NCI-H1417 treated with DMSO at 0.1 percent for 48 hours (cell line): ENCODE data around the gene IL19.
"Not testable (repeated sequence)": the region's sequence is repeated elsewhere in the genome, so short reads cannot be mapped to it uniquely, and the experiment has no call there.

Experiments used
- DNase-seq: peaks from one replicate; lab custom pipeline; 2025; lab: John Stamatoyannopoulos, UW

Gene IL19

DNA sequence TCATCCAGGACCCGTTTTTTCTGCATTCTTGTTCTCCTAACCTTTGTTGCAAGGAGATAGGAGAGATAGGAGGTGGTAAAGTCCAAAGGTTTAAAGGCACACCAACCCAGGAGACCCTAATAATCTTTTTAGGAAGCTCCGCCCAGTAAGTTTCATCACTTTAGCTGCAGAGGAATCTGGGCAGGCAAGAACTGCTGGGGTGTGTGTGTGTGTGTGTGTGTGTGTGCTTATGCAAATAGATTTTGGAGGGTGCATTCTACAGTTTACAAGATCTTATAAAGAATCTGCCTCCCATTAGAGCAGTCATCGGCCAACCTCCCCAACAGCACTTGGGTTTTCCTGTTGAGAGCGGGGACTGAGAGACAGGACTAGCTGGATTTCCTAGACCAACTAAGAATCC, 5.7 kb downstream of the IL19 start:
- DNase-seq: no peak

DNA sequence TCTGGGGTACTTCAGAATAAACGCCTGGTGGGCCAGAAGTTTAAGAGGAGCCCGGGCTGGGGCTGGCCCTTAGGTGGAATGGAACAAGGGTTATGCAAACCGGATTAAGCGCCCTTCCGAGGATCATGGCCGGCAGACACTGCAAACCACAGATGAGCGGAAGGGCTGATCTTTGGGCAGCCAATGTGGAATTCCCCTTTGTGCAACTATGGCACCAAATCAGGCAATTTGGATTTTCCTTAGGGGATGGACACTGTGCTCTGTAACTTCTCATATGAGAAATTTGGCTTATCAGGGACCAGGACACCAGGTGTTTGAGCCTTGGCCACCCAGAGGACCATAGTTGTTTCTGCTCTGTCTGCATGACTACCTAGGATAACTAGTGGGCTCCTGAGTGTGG, 7.5 kb downstream of the IL19 start:
- DNase-seq: no peak

GRCh38 chr1:206778911-206779310, 8.3 kb downstream of the IL19 start:
- DNase-seq: not testable (repeated sequence)

DNA sequence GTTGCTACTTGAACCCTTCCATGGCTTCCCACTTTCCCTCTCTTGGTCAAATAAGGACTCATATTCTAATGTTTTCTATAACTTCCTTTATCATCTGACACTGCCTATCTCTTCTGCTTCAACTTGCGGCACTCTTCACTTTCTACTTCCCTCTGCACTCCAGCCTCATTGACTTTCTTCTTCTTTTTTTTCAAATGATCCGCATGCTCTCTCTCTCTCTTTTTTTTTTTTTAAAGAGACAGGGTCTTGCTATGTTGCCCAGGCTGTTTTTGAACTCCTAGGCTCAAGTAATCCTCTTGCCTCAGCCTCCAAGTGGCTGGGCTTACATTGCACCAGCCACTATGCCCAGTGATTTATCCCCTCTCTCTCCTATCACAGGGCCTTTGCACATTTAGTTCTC, 9.1 kb downstream of the IL19 start:
- DNase-seq: no peak

DNA sequence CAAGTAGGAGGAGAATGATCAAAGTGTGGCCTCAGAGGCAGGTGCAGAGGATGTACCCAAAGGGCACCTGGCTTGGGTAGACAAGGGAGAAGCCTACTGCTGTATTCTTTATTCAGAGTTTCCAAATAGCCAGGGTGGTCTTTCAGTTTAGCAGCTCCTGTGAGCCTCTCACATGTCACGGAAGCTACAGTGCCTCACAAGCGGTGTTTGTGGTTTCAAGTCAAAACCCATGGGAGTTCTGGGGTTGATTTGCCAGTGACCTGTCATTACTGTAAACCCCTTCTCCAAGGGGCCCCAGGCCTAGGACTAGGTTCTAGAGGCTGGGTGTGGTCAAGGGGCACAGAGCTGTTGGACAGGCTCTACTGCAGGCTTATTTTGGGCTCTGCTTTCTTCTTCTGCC, 11.9 kb downstream of the IL19 start:
- no peak for DNase-seq

DNA sequence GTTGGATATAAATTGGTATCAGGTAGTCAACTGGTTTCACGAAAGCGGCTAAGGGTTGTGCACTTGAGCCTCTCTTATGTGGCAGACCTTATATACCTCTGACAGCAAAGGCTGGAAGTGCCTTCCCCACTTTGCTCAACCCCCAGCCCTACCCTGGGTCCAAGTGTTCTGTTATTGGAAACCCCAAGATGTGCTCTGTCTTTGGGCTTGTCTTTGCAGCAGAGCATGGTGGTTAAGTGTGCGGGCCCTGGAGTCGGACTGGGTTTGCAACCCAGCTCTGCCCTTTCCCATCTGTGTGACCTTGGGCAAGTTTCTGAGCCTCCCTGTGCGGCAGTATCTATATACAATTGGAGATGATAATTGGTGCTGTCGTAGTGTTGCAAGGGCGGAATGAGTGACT, 12.9 kb downstream of the IL19 start:
- no peak for DNase-seq

DNA sequence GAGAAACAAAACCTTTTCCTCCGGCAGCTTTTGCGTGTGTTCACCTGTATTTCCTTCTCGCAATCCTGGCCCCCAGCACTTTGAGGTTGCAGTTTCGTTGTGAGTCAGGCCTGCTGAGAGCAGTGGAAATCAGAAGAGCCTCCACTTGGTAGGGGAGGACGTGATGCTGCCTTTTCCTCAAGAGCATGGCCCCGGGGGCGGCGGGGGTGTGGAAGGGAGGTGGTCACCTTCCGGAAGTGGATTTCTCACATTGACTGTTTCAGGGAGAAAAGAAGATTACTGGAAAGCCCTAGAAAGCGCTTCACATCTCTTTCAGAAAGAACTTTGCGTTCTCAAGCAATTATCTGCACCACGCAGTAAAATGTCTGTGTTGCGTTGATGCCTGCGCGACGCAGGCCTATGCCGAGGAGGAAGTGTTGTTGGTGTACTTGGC, 13.9 kb downstream of the IL19 start:
- no peak for DNase-seq

GRCh38 chr1:206785182-206785765, 14.7 kb downstream of the IL19 start:
- no peak for DNase-seq

- no peak for DNase-seq
Measured at GRCh38 chr1:206786212-206786886, 15.8 kb downstream of the IL19 start.

DNA sequence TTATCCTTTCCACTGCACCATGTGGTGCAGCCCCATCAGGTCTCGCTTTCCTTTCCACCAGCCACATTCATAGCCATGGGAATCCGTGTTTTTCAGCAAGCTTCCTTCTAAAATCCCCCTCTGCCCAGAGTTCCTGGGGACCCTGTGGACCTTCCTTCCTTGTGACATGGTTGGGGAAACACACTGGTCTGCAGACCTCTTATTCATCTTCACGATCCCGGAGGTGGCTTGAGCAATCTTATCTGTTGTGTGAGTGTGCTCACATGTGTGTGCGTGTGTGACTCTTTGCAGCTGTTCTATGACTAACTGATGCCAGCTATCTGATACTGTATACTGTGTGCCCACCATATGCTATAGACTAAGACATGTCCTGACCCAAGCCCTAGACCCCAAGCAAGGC, 17.3 kb downstream of the IL19 start:
- DNase-seq: no peak

DNA sequence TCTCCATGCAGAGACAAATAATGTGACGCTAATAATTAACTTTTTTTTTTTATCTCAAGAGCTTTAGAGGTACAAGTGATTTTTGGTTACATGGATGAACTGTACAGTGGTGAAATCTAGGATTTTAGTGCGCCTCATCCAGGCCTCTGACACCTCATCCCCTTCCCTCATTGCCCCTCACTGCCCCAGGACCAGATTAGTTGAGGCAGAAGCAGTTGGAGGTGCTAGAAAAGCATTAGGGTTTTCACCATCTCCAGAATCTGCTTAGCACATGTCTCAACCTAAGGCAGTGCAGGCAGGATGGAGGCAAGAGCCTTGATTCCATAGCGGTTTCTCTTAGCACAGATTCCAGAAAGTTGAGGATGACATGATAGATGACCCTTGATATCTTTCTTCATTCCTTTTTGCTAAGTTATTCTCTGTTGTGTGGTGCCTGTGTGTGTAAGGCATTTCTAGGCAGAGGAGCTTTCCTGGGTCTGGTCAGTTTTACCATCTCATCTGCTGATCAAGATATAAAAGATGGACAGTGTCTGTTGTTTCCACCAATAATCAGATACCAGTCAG, 18.0 kb downstream of the IL19 start:
- DNase-seq: no peak

GRCh38 chr1:206790502-206791250, 20.1 kb downstream of the IL19 start:
- no peak for DNase-seq

GRCh38 chr1:206792939-206793607, 22.5 kb downstream of the IL19 start:
- DNase-seq: no peak

DNA sequence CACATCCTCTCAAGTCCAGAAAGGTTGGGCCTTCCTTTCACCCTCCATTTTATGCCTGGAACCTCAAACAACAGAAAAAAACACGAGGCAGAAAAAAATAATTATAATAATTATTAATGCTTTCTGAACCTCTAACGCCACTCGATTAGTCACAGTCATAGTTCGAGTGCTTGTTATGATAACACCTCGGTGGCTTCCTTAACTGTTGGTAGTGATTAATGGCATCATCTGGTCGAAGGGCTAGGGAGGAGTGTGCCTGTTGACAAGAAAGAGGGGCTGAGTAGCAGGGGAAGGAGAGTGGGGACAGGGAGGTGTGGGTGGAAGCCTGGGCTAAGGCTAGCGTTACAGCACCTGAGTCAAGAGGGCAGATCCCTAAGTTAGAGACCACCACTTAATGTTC, 23.0 kb downstream of the IL19 start:
- DNase-seq: no peak

GRCh38 chr1:206794294-206794908, 23.8 kb downstream of the IL19 start:
- DNase-seq: no peak

DNA sequence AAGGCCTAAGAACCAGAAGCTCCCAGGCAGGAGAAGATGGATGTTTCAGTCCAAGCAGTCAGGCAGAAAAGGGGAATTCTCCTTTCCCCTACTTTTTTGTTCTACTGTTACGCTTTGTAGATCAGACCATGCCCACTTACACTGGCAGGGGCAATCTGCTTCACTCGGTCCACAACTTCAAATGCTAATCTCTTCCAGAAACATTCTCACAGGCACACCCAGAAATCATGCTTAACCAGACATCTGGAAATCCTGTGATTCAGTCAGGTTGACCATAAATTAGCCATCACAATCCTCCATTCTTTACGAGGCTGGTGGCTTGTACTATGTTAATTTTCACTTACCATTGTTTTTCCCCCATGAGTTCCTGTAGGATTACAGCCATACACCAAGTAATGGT, 25.5 kb downstream of the IL19 start:
- no peak for DNase-seq

DNA sequence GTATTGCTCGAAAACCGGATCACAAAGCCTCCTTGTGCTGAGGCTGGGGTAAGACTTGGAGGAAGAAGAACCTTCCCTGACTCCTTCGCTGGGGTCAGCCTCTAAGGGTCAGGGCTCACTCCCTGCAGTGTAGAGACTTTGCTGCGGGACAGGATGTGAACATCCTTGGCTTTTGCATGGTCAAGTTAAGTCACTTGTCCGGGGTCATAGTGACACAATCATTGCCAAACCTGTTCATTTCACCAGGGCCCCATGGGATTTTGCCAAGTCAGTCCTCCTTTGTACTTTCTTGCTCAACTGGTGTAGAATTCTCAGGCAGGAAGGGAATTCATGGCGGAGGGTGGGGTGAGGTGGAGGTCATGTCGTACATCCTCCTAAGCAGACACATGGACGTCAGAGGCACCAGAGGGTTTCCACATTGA, 26.4 kb downstream of the IL19 start:
- DNase-seq: no peak

DNA sequence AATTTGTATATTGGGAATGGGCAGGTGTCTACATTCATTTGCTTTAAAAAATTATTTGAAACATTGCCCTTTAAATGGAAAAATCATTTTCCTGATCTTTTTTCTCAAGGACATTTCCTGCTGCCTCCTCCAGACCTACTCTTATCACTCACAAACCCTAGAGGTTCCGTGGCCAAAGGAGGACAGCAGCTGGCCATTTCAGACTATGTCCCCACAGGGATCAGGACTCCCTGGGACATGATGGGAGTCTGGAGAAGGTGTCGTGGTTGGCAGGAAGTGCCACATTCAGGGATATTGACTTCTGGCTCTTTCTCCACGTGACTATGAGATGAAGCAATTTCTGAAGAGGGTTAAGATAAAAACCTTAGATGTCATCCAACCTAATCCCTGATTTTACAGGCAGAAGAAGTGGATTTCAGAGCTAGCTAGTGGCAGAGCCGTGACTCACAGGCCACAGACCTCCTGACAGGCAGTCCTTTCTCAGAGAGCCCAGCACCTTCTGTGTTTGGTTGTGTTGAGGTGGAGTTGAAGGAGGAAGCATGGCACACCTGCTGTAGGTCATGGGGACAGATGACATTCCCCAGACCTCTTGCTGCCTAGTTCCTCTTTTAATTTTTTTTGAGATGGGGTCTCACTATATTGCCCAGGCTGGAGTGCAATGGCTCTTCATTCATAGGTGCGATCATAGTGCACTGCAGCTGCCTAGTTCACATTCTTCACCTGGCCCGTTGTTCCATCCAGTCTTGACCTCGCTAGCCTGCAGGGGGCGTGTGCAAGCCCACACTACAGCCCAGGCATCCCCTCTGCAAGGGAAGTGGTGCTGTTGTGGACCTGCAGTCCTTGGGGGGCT, 27.2 kb downstream of the IL19 start:
- no peak for DNase-seq

GRCh38 chr1:206798384-206798996, 27.9 kb downstream of the IL19 start:
- no peak for DNase-seq

GRCh38 chr1:206799311-206799710, 28.7 kb downstream of the IL19 start:
- DNase-seq: no peak

DNA sequence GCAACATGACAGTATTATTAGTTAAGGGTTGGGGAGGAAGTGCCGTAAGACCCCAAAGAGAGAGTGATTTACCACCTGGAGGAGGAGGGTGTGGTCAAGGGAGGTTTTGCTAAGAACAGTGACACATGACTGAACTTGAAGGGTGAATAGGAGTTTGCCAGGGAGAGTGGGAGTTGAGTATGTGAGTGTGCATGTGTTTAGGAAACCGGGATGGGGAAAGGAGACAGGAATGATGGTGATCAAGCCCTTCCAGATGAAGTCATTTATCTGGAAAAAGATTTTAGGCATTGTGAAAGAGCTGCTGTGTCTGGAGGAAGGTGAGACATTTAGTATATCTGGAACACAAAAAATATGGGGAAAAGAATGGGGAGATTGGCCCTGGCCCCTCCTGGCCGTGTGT, 29.8 kb downstream of the IL19 start:
- no peak for DNase-seq
